NCI-H2029 treated with DMSO at 0.1 percent for 48 hours (cell line): Measurements from ENCODE around the gene PARD3B.

Source experiments
- DNase-seq: peaks from one replicate; lab custom pipeline; 2025; lab: John Stamatoyannopoulos, UW

PARD3B gene

DNA sequence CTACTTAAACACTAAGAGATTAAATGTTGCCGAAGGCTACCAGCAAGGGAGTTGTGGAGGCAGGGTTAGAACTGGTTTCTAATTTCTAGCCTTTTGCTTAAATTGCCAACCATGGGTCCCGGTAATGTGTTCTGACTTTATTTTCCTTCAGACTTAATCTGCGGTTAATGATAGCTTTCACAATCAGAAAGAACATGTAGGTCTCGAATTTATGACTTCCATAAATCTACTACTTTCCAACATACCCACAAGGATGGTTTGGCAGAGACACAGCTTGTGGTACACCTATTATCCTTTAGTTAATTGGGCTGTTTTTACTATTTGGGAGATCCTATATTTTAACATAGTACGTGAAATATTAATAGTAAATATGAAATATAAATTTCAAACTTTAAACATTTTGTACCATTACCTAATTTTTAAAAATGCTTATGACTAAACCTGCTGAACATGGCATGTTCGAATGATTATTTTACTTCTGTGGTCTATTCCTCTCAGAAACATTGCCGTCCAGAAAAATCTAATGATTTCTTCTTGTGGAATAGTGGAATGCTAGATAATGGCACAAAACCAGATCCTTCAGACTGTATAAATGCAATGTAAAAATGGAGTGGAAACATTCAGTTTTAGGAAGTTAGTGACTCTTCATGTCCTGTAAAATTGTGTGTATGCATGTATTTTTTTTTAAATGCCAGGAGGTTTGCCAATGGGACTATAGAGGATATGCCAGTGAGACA is 41.3 kb downstream of the PARD3B start:
- DNase-seq: no peak

DNA sequence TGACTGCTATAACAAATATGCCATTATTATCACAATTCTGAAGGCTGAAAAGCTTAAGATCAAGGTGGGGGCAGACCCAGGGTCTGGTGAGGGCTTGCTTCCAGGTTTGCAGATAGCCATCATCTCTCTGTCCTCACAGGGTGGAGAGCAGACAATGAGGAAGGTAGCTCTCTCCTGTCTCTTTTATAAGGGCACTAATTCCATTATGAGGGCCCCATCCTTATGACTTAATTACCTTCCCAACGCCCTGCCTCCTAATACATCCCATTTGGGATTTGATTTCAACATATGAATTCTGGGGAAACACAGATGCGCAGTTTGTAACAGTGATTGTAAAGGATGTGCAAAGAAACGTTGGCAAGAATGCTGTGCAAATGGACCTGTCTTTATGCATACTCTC is 44.8 kb downstream of the PARD3B start:
- no peak for DNase-seq

- no peak for DNase-seq
Measured at GRCh38 chr2:204591225-204591624, 46.0 kb downstream of the PARD3B start.

DNA sequence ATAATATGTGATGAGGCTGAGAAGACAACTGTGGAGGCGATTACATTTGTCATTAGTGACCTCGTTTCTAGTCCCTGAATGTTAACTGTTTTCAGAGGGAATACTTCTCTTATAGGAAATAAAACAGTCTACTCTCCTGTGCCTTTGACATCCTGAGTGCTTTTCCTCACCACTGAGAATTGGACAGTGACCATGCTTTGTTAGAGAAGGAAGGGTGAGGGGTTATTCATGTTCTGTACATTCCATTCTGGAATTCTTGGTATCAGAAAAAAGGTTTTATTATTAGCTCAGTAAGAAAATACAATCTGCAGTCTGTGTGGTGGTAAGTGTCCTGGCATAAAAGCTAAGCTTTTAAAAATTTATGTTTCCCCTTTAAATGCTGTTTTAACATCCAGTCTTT is 58.8 kb downstream of the PARD3B start:
- no peak for DNase-seq

- no peak for DNase-seq
Measured at GRCh38 chr2:204608237-204608939, 63.1 kb downstream of the PARD3B start.

DNA sequence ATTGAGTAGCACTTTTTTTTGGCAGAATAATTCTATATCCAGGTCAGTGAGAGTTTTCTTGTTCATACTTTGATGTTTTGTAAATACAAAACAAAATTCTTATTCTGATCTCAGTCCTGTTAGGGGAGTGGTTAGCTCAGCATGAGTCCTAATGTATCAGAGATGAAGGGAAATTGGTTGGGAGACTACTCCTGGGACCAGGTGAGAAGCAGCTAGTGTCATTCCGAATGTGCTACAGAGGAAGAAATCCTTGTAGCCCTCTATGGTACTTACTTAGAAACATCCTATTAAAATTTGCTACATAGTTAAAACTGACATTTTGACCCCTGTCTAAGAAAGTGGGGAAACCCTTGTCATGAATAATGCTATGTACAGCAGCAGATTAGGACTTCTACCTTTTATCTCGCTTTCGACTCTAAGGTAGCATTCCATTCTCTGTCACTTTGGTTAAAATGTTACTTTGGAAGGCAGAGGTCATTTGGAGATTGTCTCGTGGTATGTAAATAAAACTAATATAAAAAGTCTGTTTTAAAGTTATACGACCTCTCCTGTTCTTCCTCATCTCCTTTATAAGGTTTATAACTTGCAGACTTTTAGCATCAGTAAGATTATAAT is 65.8 kb downstream of the PARD3B start:
- no peak for DNase-seq

- DNase-seq: no peak
Measured at GRCh38 chr2:204611764-204612163, 66.5 kb downstream of the PARD3B start.

GRCh38 chr2:204613635-204614034 is 68.4 kb downstream of the PARD3B start:
- DNase-seq: no peak

GRCh38 chr2:204615456-204615855 is 70.2 kb downstream of the PARD3B start:
- no peak for DNase-seq

DNA sequence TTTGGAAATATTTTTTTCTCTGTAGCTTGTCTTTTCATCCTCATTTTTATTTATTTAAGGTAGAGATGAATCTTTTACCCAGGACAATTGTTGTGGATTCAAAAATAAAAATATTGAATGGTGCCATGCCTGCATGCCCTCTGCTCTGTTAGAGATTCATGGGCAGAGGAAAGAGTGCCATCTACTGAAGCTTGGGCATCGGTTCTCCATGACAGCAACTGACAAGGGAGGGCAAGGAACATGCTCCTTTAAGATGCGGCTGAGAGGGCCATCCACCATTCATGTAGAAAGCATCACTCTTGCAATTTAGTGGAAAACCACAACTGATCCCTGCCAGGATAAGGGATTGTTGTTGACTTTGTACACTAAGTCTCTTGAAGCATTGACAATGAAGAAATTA is 79.9 kb downstream of the PARD3B start:
- no peak for DNase-seq

DNA sequence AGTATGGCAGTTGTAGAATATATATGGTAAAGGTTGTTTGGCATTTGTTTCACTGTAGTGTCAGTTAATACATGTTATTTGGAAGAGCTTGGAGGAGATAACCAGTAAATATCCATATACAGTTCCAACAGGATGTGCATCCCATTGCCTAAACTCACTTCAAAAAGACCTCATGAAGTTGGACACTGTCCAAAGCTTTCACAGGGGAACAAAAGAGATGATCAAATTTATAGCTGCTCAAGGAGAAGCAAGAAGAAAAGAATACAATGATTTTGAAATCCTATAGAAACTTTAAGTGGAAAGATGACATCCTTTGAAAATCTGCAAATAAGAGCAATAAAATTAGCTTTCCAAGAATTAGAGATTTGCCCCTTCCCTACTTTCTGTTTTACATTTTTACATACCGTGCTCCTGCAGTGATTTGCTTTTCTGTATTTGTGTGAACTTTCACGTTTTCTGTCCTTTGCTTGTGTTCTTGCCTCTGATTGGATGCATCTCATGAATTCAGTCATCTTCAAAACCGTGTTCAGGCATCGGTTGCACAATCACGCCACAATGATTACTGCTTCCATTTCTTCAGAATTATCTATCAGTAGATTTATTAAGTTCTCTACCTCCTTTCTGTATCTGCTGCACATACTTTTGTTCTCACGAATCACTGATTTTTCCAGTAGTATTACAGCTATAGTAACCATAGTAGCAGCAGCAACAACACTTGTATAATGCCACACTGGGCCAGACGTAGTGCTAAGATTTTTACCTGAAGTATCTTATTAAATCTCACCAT is 83.8 kb downstream of the PARD3B start:
- DNase-seq: no peak

DNA sequence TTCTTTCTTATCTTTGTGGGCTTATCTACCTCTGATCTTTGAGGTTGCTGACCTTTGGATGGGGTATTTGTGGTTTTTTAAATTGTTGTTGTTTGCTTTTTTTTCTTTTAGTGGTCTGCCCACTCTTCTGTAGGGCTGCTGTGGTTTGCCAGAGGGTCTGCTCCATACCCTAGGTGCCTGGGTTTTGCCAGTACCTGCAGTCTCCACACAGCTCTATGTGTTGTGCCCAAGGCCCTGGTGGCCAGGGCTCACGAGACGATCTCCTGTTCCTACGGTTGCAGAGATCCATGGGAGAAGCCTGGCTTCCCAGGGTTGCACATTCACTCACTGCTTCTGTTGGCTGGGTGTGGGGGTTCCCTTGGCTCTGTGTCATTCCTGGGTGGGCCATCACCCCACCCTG is 87.1 kb downstream of the PARD3B start:
- DNase-seq: no peak

GRCh38 chr2:204634564-204634963 is 89.3 kb downstream of the PARD3B start:
- no peak for DNase-seq

DNA sequence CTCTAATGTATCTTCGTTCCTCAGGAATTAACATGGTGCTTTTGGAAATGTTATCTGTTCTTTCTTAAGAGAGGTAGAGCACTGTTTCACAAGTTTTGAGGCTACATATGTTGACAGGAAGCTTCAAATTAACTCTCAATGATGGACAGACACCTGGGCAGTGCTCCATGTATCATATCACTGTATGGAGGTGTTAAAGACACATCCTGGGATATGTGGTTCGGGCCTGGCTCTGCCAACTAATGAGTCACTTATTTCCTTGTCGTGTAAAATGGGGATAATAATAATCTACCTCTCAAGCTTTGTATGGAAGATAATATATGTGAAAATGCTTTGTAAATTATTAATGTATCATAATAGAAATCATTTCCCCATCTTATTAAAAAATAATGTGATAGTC is 90.2 kb downstream of the PARD3B start:
- no peak for DNase-seq

- DNase-seq: no peak
Measured at GRCh38 chr2:204638471-204639194, 93.4 kb downstream of the PARD3B start.

GRCh38 chr2:204643326-204643725 is 98.1 kb downstream of the PARD3B start:
- no peak for DNase-seq

GRCh38 chr2:204645018-204645773 is 99.9 kb downstream of the PARD3B start:
- no peak for DNase-seq

DNA sequence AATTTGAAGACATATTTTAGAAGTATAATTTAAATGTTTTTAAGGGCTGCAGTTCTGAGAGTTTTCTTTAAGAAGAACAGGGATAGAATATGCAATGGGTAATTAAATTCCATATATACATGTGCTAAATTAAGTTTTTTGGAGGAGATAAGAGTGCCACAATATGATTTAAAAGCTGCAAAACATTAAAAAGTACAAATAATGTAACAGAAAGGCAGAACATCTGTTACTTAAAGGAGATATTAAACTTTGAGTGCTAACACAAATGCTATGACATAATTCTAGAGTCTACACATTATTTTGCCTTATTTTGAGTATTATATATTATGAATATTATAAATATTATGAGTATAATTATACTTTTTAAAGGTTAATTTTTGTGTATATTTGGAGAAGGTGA is 102.4 kb downstream of the PARD3B start:
- DNase-seq: no peak

GRCh38 chr2:204650611-204651010 is 105.3 kb downstream of the PARD3B start:
- no peak for DNase-seq

- no peak for DNase-seq
Measured at GRCh38 chr2:204652063-204652462, 106.8 kb downstream of the PARD3B start.

GRCh38 chr2:204654669-204655068 is 109.4 kb downstream of the PARD3B start:
- no peak for DNase-seq
